ENCODE results near the gene POLR2E.

Gene POLR2E

GRCh38 chr19:1058112-1058511 is 37.1 kb downstream of the POLR2E start:
- no peaks in the 10 kb centered on the region for H3K9me3 ChIP-seq (ENCODE audit: severe bottlenecking)
- DNase-seq (ENCODE audit: low spot score) (no peak), ATAC-seq (ENCODE audit: low read depth) (no peak)
- no peak overlapping the region for H3K27ac ChIP-seq (ENCODE audit: poor library complexity, severe bottlenecking)
- no peak for TF ChIP-seq CTCF (IDR thresholded peaks at IDR 0.05; ENCODE audit: poor library complexity, severe bottlenecking)
- H3K4me3 ChIP-seq (ENCODE audit: severe bottlenecking): no peak overlapping the region
- no peaks in the 10 kb centered on the region; the same call in 1 of the 2 replicates for H3K36me3 ChIP-seq (ENCODE audit: low read depth)
- H3K27me3 ChIP-seq (ENCODE audit: insufficient read depth, poor library complexity, severe bottlenecking): no peaks in the 10 kb centered on the region
- H3K4me1 ChIP-seq (ENCODE audit: insufficient read depth, poor library complexity, severe bottlenecking): no peaks in the 10 kb centered on the region

- TF ChIP-seq CTCF (IDR thresholded peaks at IDR 0.05; ENCODE audit: poor library complexity, severe bottlenecking): no peak
- H3K36me3 ChIP-seq (ENCODE audit: low read depth): no peaks in the 10 kb centered on the region; the same call in 1 of the 2 replicates
- H3K27ac ChIP-seq (ENCODE audit: poor library complexity, severe bottlenecking): no peak overlapping the region
- no peak overlapping the region for H3K4me3 ChIP-seq (ENCODE audit: severe bottlenecking)
- no peaks in the 10 kb centered on the region for H3K4me1 ChIP-seq (ENCODE audit: insufficient read depth, poor library complexity, severe bottlenecking)
- H3K9me3 ChIP-seq (ENCODE audit: severe bottlenecking): no peaks in the 10 kb centered on the region
- H3K27me3 ChIP-seq (ENCODE audit: insufficient read depth, poor library complexity, severe bottlenecking): no peaks in the 10 kb centered on the region
- DNase-seq (ENCODE audit: low spot score) (no peak), ATAC-seq (ENCODE audit: low read depth) (no peak)
These were observed 37.9 kb downstream of the POLR2E start for GRCh38 chr19:1057176-1057855.

- ATAC-seq (ENCODE audit: low read depth) (no peak), DNase-seq (ENCODE audit: low spot score) (no peak)
- H3K4me3 ChIP-seq (ENCODE audit: severe bottlenecking): no peak overlapping the region
- H3K27me3 ChIP-seq (ENCODE audit: insufficient read depth, poor library complexity, severe bottlenecking): no peaks in the 10 kb centered on the region
- no peaks in the 10 kb centered on the region for H3K9me3 ChIP-seq (ENCODE audit: severe bottlenecking)
- TF ChIP-seq CTCF (IDR thresholded peaks at IDR 0.05; ENCODE audit: poor library complexity, severe bottlenecking): no peak
- H3K36me3 ChIP-seq (ENCODE audit: low read depth): no peaks in the 10 kb centered on the region; the same call in 1 of the 2 replicates
- no peak overlapping the region for H3K27ac ChIP-seq (ENCODE audit: poor library complexity, severe bottlenecking)
- no peaks in the 10 kb centered on the region for H3K4me1 ChIP-seq (ENCODE audit: insufficient read depth, poor library complexity, severe bottlenecking)
These were observed 39.1 kb downstream of the POLR2E start for GRCh38 chr19:1055886-1056620.

GRCh38 chr19:1055028-1055425 is 40.1 kb downstream of the POLR2E start:
- no peak for TF ChIP-seq CTCF (IDR thresholded peaks at IDR 0.05; ENCODE audit: poor library complexity, severe bottlenecking)
- DNase-seq (ENCODE audit: low spot score): no peak
- Histone ChIP-seq H3K27ac (ENCODE audit: poor library complexity, severe bottlenecking) (no peak overlapping the region), H3K36me3 (ENCODE audit: low read depth) (no peaks in the 10 kb centered on the region; the same call in 1 of the 2 replicates), H3K27me3 (ENCODE audit: insufficient read depth, poor library complexity, severe bottlenecking) (no peaks in the 10 kb centered on the region), H3K4me3 (ENCODE audit: severe bottlenecking) (no peak overlapping the region), H3K9me3 (ENCODE audit: severe bottlenecking) (no peaks in the 10 kb centered on the region), H3K4me1 (ENCODE audit: insufficient read depth, poor library complexity, severe bottlenecking) (no peaks in the 10 kb centered on the region)
- ATAC-seq (ENCODE audit: low read depth): no peak
